ENCODE data around the gene EIF6. TPM values are rescaled to one million over a fixed set of nuclear protein-coding genes. Genes with fewer than 3 reads are reported as not detected.

Gene EIF6
- total RNA-seq, 4 donors from 2014 or later: 34.2 to 48.3 (median 47.4) TPM

- no peak overlapping the region for H3K4me3 ChIP-seq
- H3K36me3 ChIP-seq: no peaks in the 10 kb centered on the region
- peak in 1 of 2 donors; percentile 27 for DNase-seq
- TF ChIP-seq, protein P1, sequence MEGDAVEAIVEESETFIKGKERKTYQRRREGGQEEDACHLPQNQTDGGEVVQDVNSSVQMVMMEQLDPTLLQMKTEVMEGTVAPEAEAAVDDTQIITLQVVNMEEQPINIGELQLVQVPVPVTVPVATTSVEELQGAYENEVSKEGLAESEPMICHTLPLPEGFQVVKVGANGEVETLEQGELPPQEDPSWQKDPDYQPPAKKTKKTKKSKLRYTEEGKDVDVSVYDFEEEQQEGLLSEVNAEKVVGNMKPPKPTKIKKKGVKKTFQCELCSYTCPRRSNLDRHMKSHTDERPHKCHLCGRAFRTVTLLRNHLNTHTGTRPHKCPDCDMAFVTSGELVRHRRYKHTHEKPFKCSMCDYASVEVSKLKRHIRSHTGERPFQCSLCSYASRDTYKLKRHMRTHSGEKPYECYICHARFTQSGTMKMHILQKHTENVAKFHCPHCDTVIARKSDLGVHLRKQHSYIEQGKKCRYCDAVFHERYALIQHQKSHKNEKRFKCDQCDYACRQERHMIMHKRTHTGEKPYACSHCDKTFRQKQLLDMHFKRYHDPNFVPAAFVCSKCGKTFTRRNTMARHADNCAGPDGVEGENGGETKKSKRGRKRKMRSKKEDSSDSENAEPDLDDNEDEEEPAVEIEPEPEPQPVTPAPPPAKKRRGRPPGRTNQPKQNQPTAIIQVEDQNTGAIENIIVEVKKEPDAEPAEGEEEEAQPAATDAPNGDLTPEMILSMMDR (IDR thresholded peaks at IDR 0.05 in 4 of 5, conservative IDR thresholded peaks at IDR 0.05 in 1 of 5): no peak
- no peak for TF ChIP-seq POLR2A (IDR thresholded peaks at IDR 0.05)
- H3K27ac ChIP-seq: peak overlapping the region; percentile 7 to 75 (median 70)
- intact Hi-C loops (cut with DNase I; ENCODE audit: low total_unique reads) (loop anchor here (2.0 kb wide), 1 partner anchor 19 kb away; no protein-coding TSS in a partner anchor), in situ Hi-C loops (cut with MboI; ENCODE audit: low sequenced_read_pairs in 4 of 4) (no loop called here)
- peaks cover 8 to 33% of the 10 kb centered on the region in 2 donors for H3K4me1 ChIP-seq
- H3K27me3 ChIP-seq: no peaks in the 10 kb centered on the region
- ATAC-seq: peak; percentile 47 to 68
- no peaks in the 10 kb centered on the region for H3K9me3 ChIP-seq
Observed at GRCh38 chr20:35326021-35326739, 41.6 kb upstream of the EIF6 start.

GRCh38 chr20:35325401-35325800, 40.8 kb upstream of the EIF6 start:
- TF ChIP-seq POLR2A (IDR thresholded peaks at IDR 0.05): no peak
- TF ChIP-seq, protein P1 (IDR thresholded peaks at IDR 0.05 in 4 of 5, conservative IDR thresholded peaks at IDR 0.05 in 1 of 5): no peak
- intact Hi-C loops (cut with DNase I; ENCODE audit: low total_unique reads) (no loop called here), in situ Hi-C loops (cut with MboI; ENCODE audit: low sequenced_read_pairs in 4 of 4) (no loop called here)
- Histone ChIP-seq H3K36me3 (no peaks in the 10 kb centered on the region), H3K4me3 (no peak overlapping the region), H3K27ac (peak overlapping the region in 3 of 4 donors; percentile 65 to 75 (median 74)), H3K4me1 (peaks cover 8 to 33% of the 10 kb centered on the region in 2 donors), H3K27me3 (no peaks in the 10 kb centered on the region), H3K9me3 (no peaks in the 10 kb centered on the region)
- ATAC-seq (no peak), DNase-seq (no peak)

DNA sequence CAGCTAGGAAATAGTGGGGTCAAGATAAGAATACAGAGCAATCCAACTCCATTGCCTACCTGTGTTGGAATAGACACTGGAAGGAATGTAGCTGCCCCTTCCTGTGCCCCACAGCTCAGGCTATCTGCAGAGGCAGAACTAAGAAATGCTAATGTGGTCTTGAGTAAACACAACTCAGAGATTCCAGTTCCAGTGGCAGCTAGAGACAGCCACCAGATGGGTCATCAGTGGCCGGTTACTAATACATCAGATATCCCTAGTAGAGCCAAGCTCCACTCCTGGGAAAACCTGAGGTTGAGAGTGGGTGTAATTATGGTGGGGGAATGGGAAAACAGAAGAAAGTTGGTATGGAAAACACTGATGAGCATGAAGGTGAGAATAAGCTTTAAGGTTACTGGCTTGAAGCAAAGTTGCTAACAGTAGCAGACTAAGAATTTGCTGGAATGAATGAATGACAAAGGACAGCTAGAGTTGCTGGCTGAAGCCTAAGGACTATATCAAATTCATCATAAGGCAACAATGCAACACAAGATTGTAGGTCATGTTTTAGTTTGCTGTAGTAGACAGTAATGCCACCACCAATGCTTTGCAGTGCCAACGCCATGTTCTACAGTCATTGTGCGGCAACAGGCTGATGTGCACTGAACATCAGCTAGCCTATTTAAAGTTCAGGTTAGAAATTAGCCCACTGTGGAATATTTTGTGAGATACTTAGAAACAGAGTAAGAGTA, 36.0 kb upstream of the EIF6 start:
- Histone ChIP-seq H3K9me3 (no peaks in the 10 kb centered on the region), H3K4me1 (peaks cover 11 to 31% of the 10 kb centered on the region in 2 donors), H3K4me3 (no peak overlapping the region), H3K27ac (no peak overlapping the region), H3K36me3 (no peaks in the 10 kb centered on the region), H3K27me3 (no peaks in the 10 kb centered on the region)
- intact Hi-C loops (cut with DNase I; ENCODE audit: low total_unique reads) (no loop called here), in situ Hi-C loops (cut with MboI; ENCODE audit: low sequenced_read_pairs in 4 of 4) (no loop called here)
- no peak for TF ChIP-seq POLR2A (IDR thresholded peaks at IDR 0.05)
- TF ChIP-seq, protein P1 (IDR thresholded peaks at IDR 0.05 in 4 of 5, conservative IDR thresholded peaks at IDR 0.05 in 1 of 5): no peak
- DNase-seq: no peak
- ATAC-seq: no peak

GRCh38 chr20:35319871-35320197, 35.3 kb upstream of the EIF6 start:
- Histone ChIP-seq H3K27me3 (no peaks in the 10 kb centered on the region), H3K9me3 (no peaks in the 10 kb centered on the region), H3K4me1 (peaks cover 11 to 28% of the 10 kb centered on the region in 2 donors), H3K4me3 (no peak overlapping the region), H3K36me3 (no peaks in the 10 kb centered on the region), H3K27ac (no peak overlapping the region)
- intact Hi-C loops (cut with DNase I; ENCODE audit: low total_unique reads): no loop called here
- in situ Hi-C loops (cut with MboI; ENCODE audit: low sequenced_read_pairs in 4 of 4): no loop called here
- TF ChIP-seq POLR2A (IDR thresholded peaks at IDR 0.05): no peak
- TF ChIP-seq, protein P1 (IDR thresholded peaks at IDR 0.05 in 4 of 5, conservative IDR thresholded peaks at IDR 0.05 in 1 of 5): no peak
- ATAC-seq: no peak
- no peak for DNase-seq
